GM18870 (cell line): Measurements from ENCODE around the gene BROX.

ENCODE experiments used
- ATAC-seq: cut with Tn5 transposase; IDR thresholded peaks from one replicate; pipeline ENCODE4 v1.9.1; 2021; ENCODE audit warnings: moderate library complexity; ENCODE audit not compliant: unreplicated experiment

The BROX gene

GRCh38 chr1:222769971-222770620 lies 57.7 kb downstream of the BROX start:
- no peak for ATAC-seq

- peak; percentile 91 for ATAC-seq
Measured at GRCh38 chr1:222772996-222773379, 60.6 kb downstream of the BROX start.

- ATAC-seq, result no peak
Measured at GRCh38 chr1:222777463-222777862, 65.1 kb downstream of the BROX start.

GRCh38 chr1:222777977-222778376 lies 65.6 kb downstream of the BROX start:
- no peak for ATAC-seq

GRCh38 chr1:222781251-222781650 lies 68.9 kb downstream of the BROX start:
- ATAC-seq, result peak; percentile 65

GRCh38 chr1:222783051-222783450 lies 70.7 kb downstream of the BROX start:
- no peak for ATAC-seq

- ATAC-seq, result no peak
Measured at GRCh38 chr1:222784371-222784770, 72.0 kb downstream of the BROX start.
